OCI-LY1 (cell line): ENCODE results near the gene PRKG1.

ENCODE experiments used
- H2AFZ ChIP-seq: fragments of 200-600 bp; sonication (generic), shearing (Covaris generic); 2 replicates; pipeline ENCODE4 v1.6.0; 2014; ENCODE audit warnings: antibody characterized with exemption, mild to moderate bottlenecking, low read length
- H3F3A ChIP-seq: fragments of 200-600 bp; sonication (generic), shearing (Covaris generic); 2 replicates; pipeline ENCODE4 v1.6.0; 2014; ENCODE audit warnings: mild to moderate bottlenecking, antibody characterized with exemption, low read length, moderate library complexity; ENCODE audit not compliant: insufficient read depth
- H3K27ac ChIP-seq: fragments of 200-600 bp; sonication (generic); 2 replicates; pipeline ENCODE4 v1.5.1; 2014; ENCODE audit warnings: low read length, mixed run types, mild to moderate bottlenecking, low read depth; ENCODE audit not compliant: poor library complexity, severe bottlenecking
- H3K27me3 ChIP-seq: fragments of 200-600 bp; sonication (generic); 2 replicates; pipeline ENCODE4 v1.6.0; 2014; ENCODE audit warnings: antibody characterized with exemption, mild to moderate bottlenecking, low read length, moderate library complexity; ENCODE audit not compliant: insufficient read depth
- H3K36me3 ChIP-seq: fragments of 200-600 bp; sonication (generic); 2 replicates; pipeline ENCODE4 v1.6.1; 2014; ENCODE audit warnings: mild to moderate bottlenecking, antibody characterized with exemption, low read length, moderate library complexity, mixed read lengths; ENCODE audit not compliant: insufficient read depth
- H3K4me1 ChIP-seq: fragments of 200-600 bp; sonication (generic); 2 replicates; pipeline ENCODE4 v1.5.1; 2014; ENCODE audit warnings: mild to moderate bottlenecking, low read length, moderate library complexity; ENCODE audit not compliant: insufficient read depth, severe bottlenecking
- H3K4me2 ChIP-seq: fragments of 200-600 bp; sonication (generic), shearing (Covaris generic); 2 replicates; pipeline ENCODE4 v1.6.1; 2014; ENCODE audit warnings: low read length
- H3K4me3 ChIP-seq: fragments of 200-600 bp; sonication (generic); 2 replicates; pipeline ENCODE4 v1.5.1; 2014; ENCODE audit warnings: low read length, low read depth, mild to moderate bottlenecking, mixed read lengths; ENCODE audit not compliant: poor library complexity, severe bottlenecking
- H3K79me2 ChIP-seq: fragments of 200-600 bp; shearing (Covaris generic); 2 replicates; pipeline ENCODE4 v1.6.1; 2016; ENCODE audit warnings: mixed run types, low read length, mixed read lengths; ENCODE audit not compliant: insufficient read depth
- H3K9ac ChIP-seq: fragments of 200-600 bp; sonication (generic), shearing (Covaris generic); 2 replicates; pipeline ENCODE4 v1.6.1; 2014; ENCODE audit warnings: mild to moderate bottlenecking, low read length, mixed read lengths
- H3K9me2 ChIP-seq: fragments of 200-600 bp; sonication (generic), shearing (Covaris generic); 2 replicates; pipeline ENCODE4 v1.6.1; 2014; ENCODE audit warnings: low read depth, mild to moderate bottlenecking, low read length, mixed read lengths
- H3K9me3 ChIP-seq: fragments of 200-600 bp; shearing (Covaris generic); 2 replicates; pipeline ENCODE4 v1.6.1; 2014; ENCODE audit warnings: low read length, mixed read lengths
- H4K20me1 ChIP-seq: fragments of 200-600 bp; sonication (generic), shearing (Covaris generic); 2 replicates; pipeline ENCODE4 v1.6.0; 2016; ENCODE audit warnings: mild to moderate bottlenecking, low read length; ENCODE audit not compliant: insufficient read depth
- CTCF ChIP-seq: fragments of 200-600 bp; sonication (generic), shearing (Covaris generic); IDR thresholded peaks from 2 replicates; pipeline ENCODE4 v1.5.1; 2017; ENCODE audit warnings: mild to moderate bottlenecking, antibody characterized with exemption, low read length, moderate library complexity, mixed read lengths
- EZH2 ChIP-seq: fragments of 200-600 bp; sonication (generic), shearing (Covaris generic); IDR thresholded peaks from 2 replicates; pipeline ENCODE4 v1.8.0; 2017; ENCODE audit warnings: borderline replicate concordance, mixed run types, mild to moderate bottlenecking, antibody characterized with exemption, low read length, moderate library complexity, mixed read lengths

Gene PRKG1

DNA sequence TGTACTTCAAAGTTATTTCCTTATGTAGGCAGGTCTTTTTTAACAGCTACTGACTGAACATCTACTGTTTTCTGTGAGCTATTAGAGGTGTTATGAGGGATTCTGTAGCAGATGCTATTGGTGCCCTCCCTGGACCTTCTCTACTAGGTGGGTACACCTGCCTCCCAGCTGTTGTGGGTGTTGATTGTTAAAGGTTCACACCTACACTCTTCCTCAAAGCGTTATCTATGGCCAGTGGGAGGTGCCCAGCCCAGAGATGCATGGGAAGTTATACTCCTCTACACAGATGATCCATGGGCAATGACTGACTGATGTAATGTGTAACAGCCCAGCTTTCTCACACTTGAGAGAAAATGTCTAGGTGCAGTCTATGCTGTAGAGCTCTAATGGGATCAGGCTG lies 127.7 kb downstream of the PRKG1 start:
- H3K4me1 ChIP-seq: no peaks in the 10 kb centered on the region
- TF ChIP-seq CTCF (no peak), EZH2 (no peak)

DNA sequence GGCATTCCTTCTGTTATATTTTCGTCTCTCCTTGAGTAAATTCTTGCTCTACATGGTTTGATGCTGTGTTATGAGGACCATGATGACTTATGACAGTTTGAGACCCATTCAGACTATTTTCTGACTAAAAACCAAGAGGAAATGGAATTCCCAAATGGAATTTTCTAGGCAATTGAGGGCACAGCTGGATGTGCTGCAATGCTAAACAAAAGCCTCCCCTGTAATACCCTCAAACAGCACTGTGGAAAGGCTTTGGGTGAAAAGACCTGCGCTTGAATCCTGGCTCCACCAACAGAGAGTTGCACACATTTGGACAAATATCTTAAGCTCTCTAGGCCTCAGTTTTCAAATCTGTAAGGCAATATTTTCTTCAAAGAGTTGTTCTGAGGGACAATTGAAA lies 129.1 kb downstream of the PRKG1 start:
- Histone ChIP-seq H4K20me1 (no peaks in the 10 kb centered on the region), H3K9me2 (no peaks in the 10 kb centered on the region), H3K27me3 (no peaks in the 10 kb centered on the region), H3K9ac (no peak overlapping the region), H3K36me3 (no peaks in the 10 kb centered on the region), H3F3A (no peaks in the 10 kb centered on the region), H3K79me2 (no peaks in the 10 kb centered on the region), H3K4me2 (no peak overlapping the region), H3K4me3 (no peak overlapping the region), H3K27ac (no peak overlapping the region), H3K9me3 (no peaks in the 10 kb centered on the region), H3K4me1 (no peaks in the 10 kb centered on the region), H2AFZ (no peak overlapping the region)
- TF ChIP-seq CTCF: no peak
- TF ChIP-seq EZH2: no peak

More for the DNA sequence above, 127.7 kb downstream of the PRKG1 start:
- H3K36me3 ChIP-seq: no peaks in the 10 kb centered on the region
- H3K9me2 ChIP-seq: no peaks in the 10 kb centered on the region
- H3K4me2 ChIP-seq: no peak overlapping the region
- no peak overlapping the region for H3K9ac ChIP-seq
- no peak overlapping the region for H2AFZ ChIP-seq
- H3K9me3 ChIP-seq: no peaks in the 10 kb centered on the region
- no peak overlapping the region for H3K27ac ChIP-seq
- no peaks in the 10 kb centered on the region for H3K79me2 ChIP-seq
- H3K27me3 ChIP-seq: no peaks in the 10 kb centered on the region
- H4K20me1 ChIP-seq: no peaks in the 10 kb centered on the region
- no peak overlapping the region for H3K4me3 ChIP-seq
- H3F3A ChIP-seq: no peaks in the 10 kb centered on the region

DNA sequence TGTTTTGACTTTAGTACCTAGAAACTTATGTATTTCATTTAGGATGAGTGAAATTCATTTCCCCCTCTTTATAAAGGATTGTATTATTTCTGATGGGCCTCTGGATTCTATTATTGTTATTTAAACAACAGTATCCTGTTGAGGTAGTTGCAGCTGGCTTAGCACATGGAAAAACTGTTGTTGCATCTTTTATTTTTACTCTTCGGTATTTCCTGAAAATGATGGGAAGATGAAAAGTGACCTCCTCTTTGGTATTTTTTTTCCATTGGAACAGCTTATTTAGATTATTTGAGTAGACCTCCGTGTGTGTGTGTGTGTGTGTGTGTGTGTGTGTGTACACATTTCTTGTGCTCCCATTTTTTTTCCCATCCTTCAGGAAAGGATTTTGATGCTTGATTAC lies 129.8 kb downstream of the PRKG1 start:
- Histone ChIP-seq H2AFZ (no peak overlapping the region), H3K9me2 (no peaks in the 10 kb centered on the region), H3K4me2 (no peak overlapping the region), H3K36me3 (no peaks in the 10 kb centered on the region), H3K27ac (no peak overlapping the region), H3K9me3 (no peaks in the 10 kb centered on the region), H3F3A (no peaks in the 10 kb centered on the region), H3K9ac (no peak overlapping the region), H3K4me3 (no peak overlapping the region), H4K20me1 (no peaks in the 10 kb centered on the region), H3K27me3 (no peaks in the 10 kb centered on the region), H3K4me1 (no peaks in the 10 kb centered on the region), H3K79me2 (no peaks in the 10 kb centered on the region)
- TF ChIP-seq CTCF (no peak), EZH2 (no peak)
